Measurements from ENCODE around the gene PDPK1.
A peak's percentile ranks its signal among the peaks of the same experiment; 100 is the strongest.

PDPK1 gene

GRCh38 chr16:2520097-2520783, 17.6 kb upstream of the PDPK1 start, which contains the start of gene AMDHD2:
Gene AMDHD2 (plus strand): TSS chr16:2520371. CDS start chr16:2520459, 88 bp downstream.
- peak within 1 kb of the TSS; percentile 54 for H3K4me3 ChIP-seq (ENCODE audit: low read depth, low read length)
- peak; percentile 95 for TF ChIP-seq MYC (IDR thresholded peaks at IDR 0.05; ENCODE audit: low read depth, low read length)
- peak; percentile 65 for TF ChIP-seq POLR2A (IDR thresholded peaks at IDR 0.05; ENCODE audit: extremely low read depth, insufficient read length)
- peak; percentile 99 for TF ChIP-seq MAX (IDR thresholded peaks at IDR 0.05; ENCODE audit: low read depth, low read length)
- no peak for TF ChIP-seq CTCF (IDR thresholded peaks at IDR 0.05; ENCODE audit: low read depth, low read length)
- DNase-seq (ENCODE audit: low read depth), result peak; percentile 91

- peak; percentile 64 for DNase-seq (ENCODE audit: low read depth)
- TF ChIP-seq POLR2A (IDR thresholded peaks at IDR 0.05; ENCODE audit: extremely low read depth, insufficient read length), result no peak
- H3K4me3 ChIP-seq (ENCODE audit: low read depth, low read length), result peak overlapping the region; percentile 54
These were observed 16.9 kb upstream of the PDPK1 start for GRCh38 chr16:2520784-2521531.

- TF ChIP-seq POLR2A (IDR thresholded peaks at IDR 0.05; ENCODE audit: extremely low read depth, insufficient read length) (no peak), MYC (IDR thresholded peaks at IDR 0.05; ENCODE audit: low read depth, low read length) (no peak), CTCF (IDR thresholded peaks at IDR 0.05; ENCODE audit: low read depth, low read length) (no peak), MAX (IDR thresholded peaks at IDR 0.05; ENCODE audit: low read depth, low read length) (no peak)
- H3K4me3 ChIP-seq (ENCODE audit: low read depth, low read length), result no peak overlapping the region
- no peak for DNase-seq (ENCODE audit: low read depth)
These were observed 14.0 kb upstream of the PDPK1 start for GRCh38 chr16:2523801-2524231.

- no peak for DNase-seq (ENCODE audit: low read depth)
- TF ChIP-seq POLR2A (IDR thresholded peaks at IDR 0.05; ENCODE audit: extremely low read depth, insufficient read length) (no peak), CTCF (IDR thresholded peaks at IDR 0.05; ENCODE audit: low read depth, low read length) (no peak), MAX (IDR thresholded peaks at IDR 0.05; ENCODE audit: low read depth, low read length) (no peak), MYC (IDR thresholded peaks at IDR 0.05; ENCODE audit: low read depth, low read length) (no peak)
- H3K4me3 ChIP-seq (ENCODE audit: low read depth, low read length), result no peak overlapping the region
These were observed 13.4 kb upstream of the PDPK1 start for GRCh38 chr16:2524339-2524938.

- no peak overlapping the region for H3K4me3 ChIP-seq (ENCODE audit: low read depth, low read length)
- DNase-seq (ENCODE audit: low read depth), result peak; percentile 76
- TF ChIP-seq CTCF (IDR thresholded peaks at IDR 0.05; ENCODE audit: low read depth, low read length) (no peak), MYC (IDR thresholded peaks at IDR 0.05; ENCODE audit: low read depth, low read length) (0 out of 2 replicates have a peak, but pooled peaks have one; percentile 27), POLR2A (IDR thresholded peaks at IDR 0.05; ENCODE audit: extremely low read depth, insufficient read length) (no peak)
These were observed 11.7 kb upstream of the PDPK1 start for GRCh38 chr16:2526135-2526534.

GRCh38 chr16:2527071-2527783, 10.6 kb upstream of the PDPK1 start:
- no peak overlapping the region for H3K4me3 ChIP-seq (ENCODE audit: low read depth, low read length)
- TF ChIP-seq MAX (IDR thresholded peaks at IDR 0.05; ENCODE audit: low read depth, low read length), result no peak
- TF ChIP-seq MYC (IDR thresholded peaks at IDR 0.05; ENCODE audit: low read depth, low read length), result no peak
- no peak for TF ChIP-seq POLR2A (IDR thresholded peaks at IDR 0.05; ENCODE audit: extremely low read depth, insufficient read length)
- no peak for TF ChIP-seq CTCF (IDR thresholded peaks at IDR 0.05; ENCODE audit: low read depth, low read length)
- no peak for DNase-seq (ENCODE audit: low read depth)

Data from NB4 (cell line).